ENCODE data around the gene NMNAT2.

The NMNAT2 gene

DNA sequence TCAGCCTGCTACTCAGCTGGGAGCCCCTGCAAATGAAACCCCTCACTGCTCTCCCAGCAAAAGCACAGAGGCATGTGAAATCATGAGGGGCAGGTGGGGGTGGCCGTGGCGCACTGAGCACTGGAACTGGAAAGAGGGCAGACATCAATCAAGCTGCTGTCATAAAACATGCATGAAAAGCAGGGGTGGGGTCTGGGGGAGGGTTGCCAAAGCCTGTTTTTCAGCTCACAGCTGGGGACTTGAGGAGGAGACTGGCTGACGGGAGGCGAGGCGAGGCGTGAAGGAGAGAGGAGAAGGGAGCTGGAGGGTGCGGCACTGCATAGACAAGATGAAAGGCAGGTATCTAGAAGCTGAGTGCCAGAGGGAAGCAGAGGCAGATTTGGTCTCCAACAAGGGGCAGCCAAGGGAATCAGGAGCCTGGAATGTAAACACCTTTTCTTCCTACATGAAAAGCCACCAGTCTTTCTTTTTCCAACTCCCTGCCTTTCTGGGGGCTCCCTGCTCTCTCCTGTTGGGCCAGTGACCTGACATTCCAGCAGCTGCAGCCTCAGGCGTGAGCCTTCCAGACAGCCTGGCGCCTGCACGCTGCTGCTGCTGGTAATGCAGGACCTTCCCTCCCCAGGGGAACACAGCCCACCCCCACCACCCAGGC lies 87.0 kb downstream of the NMNAT2 start:
- no peak overlapping the region for H2AK5ac ChIP-seq (ENCODE audit: low read depth, low read length)
- no peak overlapping the region for H2BK12ac ChIP-seq (ENCODE audit: low read length)
- H3K18ac ChIP-seq (ENCODE audit: low read length): peak overlapping the region; percentile 6
- H3K36me3 ChIP-seq (replicated peaks in 1 of 2; ENCODE audit: control insufficient read depth in 2 of 2, insufficient read depth in 2 of 2, low read length in 2 of 2): no peaks in the 10 kb centered on the region
- no peak overlapping the region for H2BK120ac ChIP-seq (ENCODE audit: low read depth, low read length)
- H3K23ac ChIP-seq (ENCODE audit: low read depth, low read length, poor library complexity): no peak overlapping the region
- peaks cover 12 to 26% of the 10 kb centered on the region in 2 donors for H3K4me1 ChIP-seq (ENCODE audit: control insufficient read depth in 2 of 2, insufficient read depth in 1 of 2, low read depth in 1 of 2, low read length in 2 of 2)
- H3K9ac ChIP-seq (ENCODE audit: low read depth, low read length, poor library complexity): no peak overlapping the region
- DNase-seq (ENCODE audit: low spot score): peak; percentile 26
- peak overlapping the region; percentile 30 for H3K27ac ChIP-seq (replicated peaks; ENCODE audit: low read length)
- H2BK5ac ChIP-seq (ENCODE audit: low read length): peak overlapping the region; percentile 9
- no peak overlapping the region for H3K14ac ChIP-seq (ENCODE audit: low read length)
- no peaks in the 10 kb centered on the region for H3K79me1 ChIP-seq (ENCODE audit: low read depth, low read length)
- no CpG with 5 or more reads among the region's 10 CpGs for WGBS, 2 donors (ENCODE audit: extremely low coverage in 2 of 2, insufficient read length in 2 of 2, insufficient replicate concordance in 1 of 2)
- H3K4me3 ChIP-seq (ENCODE audit: low read length in 2 of 2): no peak overlapping the region
- H3K27me3 ChIP-seq (ENCODE audit: control insufficient read depth in 3 of 3, insufficient read depth in 3 of 3, low read depth in 1 of 3, low read length in 3 of 3): no peaks in the 10 kb centered on the region
- H2BK15ac ChIP-seq (ENCODE audit: low read length): no peak overlapping the region
- H3K9me3 ChIP-seq (replicated peaks in 1 of 2; ENCODE audit: control insufficient read depth in 2 of 2, insufficient read depth in 1 of 2, low read depth in 1 of 2, low read length in 2 of 2): no peaks in the 10 kb centered on the region
- H4K91ac ChIP-seq (ENCODE audit: low read depth, low read length, poor library complexity): no peak overlapping the region
- H3K4me2 ChIP-seq (ENCODE audit: insufficient read depth, low read length, poor library complexity, severe bottlenecking): peak overlapping the region; percentile 28
- no peak overlapping the region for H4K8ac ChIP-seq (ENCODE audit: low read depth, low read length)
- peak overlapping the region; percentile 60 for H2AFZ ChIP-seq (ENCODE audit: low read length)
- H3K4ac ChIP-seq (ENCODE audit: low read length): no peak overlapping the region

- Histone ChIP-seq H2BK5ac (ENCODE audit: low read length) (no peak overlapping the region), H3K4ac (ENCODE audit: low read length) (no peak overlapping the region), H3K4me3 (ENCODE audit: low read length in 2 of 2) (no peak overlapping the region), H3K79me1 (ENCODE audit: low read depth, low read length) (no peaks in the 10 kb centered on the region), H2AK5ac (ENCODE audit: low read depth, low read length) (no peak overlapping the region), H2AFZ (ENCODE audit: low read length) (no peak overlapping the region), H3K9me3 (replicated peaks in 1 of 2; ENCODE audit: control insufficient read depth in 2 of 2, insufficient read depth in 1 of 2, low read depth in 1 of 2, low read length in 2 of 2) (no peaks in the 10 kb centered on the region), H3K23ac (ENCODE audit: low read depth, low read length, poor library complexity) (no peak overlapping the region), H2BK120ac (ENCODE audit: low read depth, low read length) (no peak overlapping the region), H3K36me3 (replicated peaks in 1 of 2; ENCODE audit: control insufficient read depth in 2 of 2, insufficient read depth in 2 of 2, low read length in 2 of 2) (no peaks in the 10 kb centered on the region), H3K14ac (ENCODE audit: low read length) (no peak overlapping the region), H3K9ac (ENCODE audit: low read depth, low read length, poor library complexity) (no peak overlapping the region), H3K18ac (ENCODE audit: low read length) (peak overlapping the region; percentile 82), H4K91ac (ENCODE audit: low read depth, low read length, poor library complexity) (no peak overlapping the region), H2BK15ac (ENCODE audit: low read length) (no peak overlapping the region), H3K27me3 (ENCODE audit: control insufficient read depth in 3 of 3, insufficient read depth in 3 of 3, low read depth in 1 of 3, low read length in 3 of 3) (no peaks in the 10 kb centered on the region), H3K4me2 (ENCODE audit: insufficient read depth, low read length, poor library complexity, severe bottlenecking) (no peak overlapping the region), H2BK12ac (ENCODE audit: low read length) (no peak overlapping the region), H4K8ac (ENCODE audit: low read depth, low read length) (no peak overlapping the region), H3K4me1 (ENCODE audit: control insufficient read depth in 2 of 2, insufficient read depth in 1 of 2, low read depth in 1 of 2, low read length in 2 of 2) (peaks cover 12 to 26% of the 10 kb centered on the region in 2 donors), H3K27ac (replicated peaks; ENCODE audit: low read length) (no peak overlapping the region)
- WGBS, 2 donors (ENCODE audit: extremely low coverage in 2 of 2, insufficient read length in 2 of 2, insufficient replicate concordance in 1 of 2): no CpG with 5 or more reads among the region's 4 CpGs
- no peak for DNase-seq (ENCODE audit: low spot score)
Measured at GRCh38 chr1:183330335-183330734, 87.8 kb downstream of the NMNAT2 start.

DNA sequence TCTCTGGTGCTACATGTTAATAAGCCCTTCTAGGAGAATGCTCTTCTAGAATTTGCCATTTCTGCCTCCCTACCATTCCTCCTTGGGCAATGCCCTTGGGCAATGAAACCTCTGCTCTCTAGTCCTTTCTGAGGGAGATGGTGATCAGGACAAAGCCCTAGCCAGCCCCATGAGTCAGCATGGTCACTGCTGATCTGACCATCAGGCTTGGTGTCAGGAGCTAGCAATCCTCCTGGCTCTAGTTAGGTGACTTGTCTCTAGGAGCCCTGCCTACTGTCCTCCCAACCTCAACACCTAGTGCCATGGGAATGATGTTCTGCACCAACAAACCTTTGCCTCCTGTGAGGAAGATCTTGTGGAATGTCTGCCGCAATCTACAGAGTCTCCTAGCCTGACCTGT lies 89.8 kb downstream of the NMNAT2 start:
- H3K79me1 ChIP-seq (ENCODE audit: low read depth, low read length): no peaks in the 10 kb centered on the region
- WGBS, 2 donors (ENCODE audit: extremely low coverage in 2 of 2, insufficient read length in 2 of 2, insufficient replicate concordance in 1 of 2): no CpG with 5 or more reads among the region's 1 CpG

DNA sequence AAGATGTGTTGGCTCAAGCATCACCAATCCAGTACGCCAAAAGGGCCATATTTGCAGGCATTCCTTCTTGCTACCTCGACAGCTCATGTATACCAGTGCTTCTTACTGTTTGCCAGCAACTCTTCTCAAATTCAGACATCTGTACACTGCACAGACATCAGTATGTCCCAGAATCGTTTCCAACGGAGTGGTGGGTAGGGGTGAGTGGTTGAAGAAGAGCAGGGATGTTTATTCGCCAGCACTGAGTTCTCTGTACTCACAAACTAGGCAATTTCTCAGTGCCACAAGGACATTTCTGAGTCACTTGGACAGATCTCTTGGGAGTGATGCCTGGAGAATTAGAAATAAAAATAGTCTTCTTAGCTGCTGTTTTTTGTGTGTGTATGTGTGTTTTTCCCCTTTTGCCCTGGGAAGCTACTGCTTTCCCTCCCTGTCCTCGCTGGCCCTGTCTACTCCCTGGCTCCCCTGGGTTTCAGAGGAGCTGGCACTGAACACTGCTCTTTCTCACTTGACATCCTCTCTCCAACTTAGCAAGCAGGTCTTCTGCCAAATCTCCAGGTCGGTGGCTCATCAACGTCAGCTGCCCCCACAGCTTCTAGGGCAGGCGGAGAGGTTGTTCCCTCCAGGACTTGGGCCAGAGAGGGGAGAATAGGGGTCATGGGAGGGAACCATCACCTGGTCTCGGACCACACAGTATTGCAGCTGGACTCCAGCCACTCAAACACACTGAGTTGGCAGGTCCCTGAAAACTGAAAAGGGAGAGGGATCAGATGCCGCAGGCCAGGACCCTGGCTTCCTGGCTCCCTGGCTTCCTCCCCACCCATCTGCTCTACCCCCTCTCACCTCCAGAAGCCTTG lies 90.5 kb downstream of the NMNAT2 start:
- H4K91ac ChIP-seq (ENCODE audit: low read depth, low read length, poor library complexity): no peak overlapping the region
- no peak overlapping the region for H2BK5ac ChIP-seq (ENCODE audit: low read length)
- DNase-seq (ENCODE audit: low spot score): no peak
- no peak overlapping the region for H2AK5ac ChIP-seq (ENCODE audit: low read depth, low read length)
- H2BK12ac ChIP-seq (ENCODE audit: low read length): no peak overlapping the region
- H3K4me3 ChIP-seq (ENCODE audit: low read length in 2 of 2): no peak overlapping the region
- no peaks in the 10 kb centered on the region for H3K79me1 ChIP-seq (ENCODE audit: low read depth, low read length)
- H3K9me3 ChIP-seq (replicated peaks in 1 of 2; ENCODE audit: control insufficient read depth in 2 of 2, insufficient read depth in 1 of 2, low read depth in 1 of 2, low read length in 2 of 2): no peaks in the 10 kb centered on the region
- no peak overlapping the region for H2AFZ ChIP-seq (ENCODE audit: low read length)
- no peak overlapping the region for H3K4ac ChIP-seq (ENCODE audit: low read length)
- H3K4me2 ChIP-seq (ENCODE audit: insufficient read depth, low read length, poor library complexity, severe bottlenecking): no peak overlapping the region
- H3K18ac ChIP-seq (ENCODE audit: low read length): peak overlapping the region; percentile 39
- no peak overlapping the region for H3K14ac ChIP-seq (ENCODE audit: low read length)
- H4K8ac ChIP-seq (ENCODE audit: low read depth, low read length): no peak overlapping the region
- no CpG with 5 or more reads among the region's 11 CpGs for WGBS, 2 donors (ENCODE audit: extremely low coverage in 2 of 2, insufficient read length in 2 of 2, insufficient replicate concordance in 1 of 2)
- H3K23ac ChIP-seq (ENCODE audit: low read depth, low read length, poor library complexity): no peak overlapping the region
- H3K9ac ChIP-seq (ENCODE audit: low read depth, low read length, poor library complexity): no peak overlapping the region
- H2BK120ac ChIP-seq (ENCODE audit: low read depth, low read length): peak overlapping the region; percentile 6
- H2BK15ac ChIP-seq (ENCODE audit: low read length): peak overlapping the region; percentile 23
- H3K36me3 ChIP-seq (replicated peaks in 1 of 2; ENCODE audit: control insufficient read depth in 2 of 2, insufficient read depth in 2 of 2, low read length in 2 of 2): no peaks in the 10 kb centered on the region
- H3K27ac ChIP-seq (replicated peaks; ENCODE audit: low read length): no peak overlapping the region
- no peaks in the 10 kb centered on the region for H3K27me3 ChIP-seq (ENCODE audit: control insufficient read depth in 3 of 3, insufficient read depth in 3 of 3, low read depth in 1 of 3, low read length in 3 of 3)
- H3K4me1 ChIP-seq (ENCODE audit: control insufficient read depth in 2 of 2, insufficient read depth in 1 of 2, low read depth in 1 of 2, low read length in 2 of 2): peaks cover 12 to 24% of the 10 kb centered on the region in 2 donors

More for the DNA sequence above, 89.8 kb downstream of the NMNAT2 start:
- no peaks in the 10 kb centered on the region for H3K9me3 ChIP-seq (replicated peaks in 1 of 2; ENCODE audit: control insufficient read depth in 2 of 2, insufficient read depth in 1 of 2, low read depth in 1 of 2, low read length in 2 of 2)
- H3K9ac ChIP-seq (ENCODE audit: low read depth, low read length, poor library complexity): no peak overlapping the region
- H2BK120ac ChIP-seq (ENCODE audit: low read depth, low read length): no peak overlapping the region
- no peak overlapping the region for H3K27ac ChIP-seq (replicated peaks; ENCODE audit: low read length)
- DNase-seq (ENCODE audit: low spot score): no peak
- H3K23ac ChIP-seq (ENCODE audit: low read depth, low read length, poor library complexity): no peak overlapping the region
- H3K4me1 ChIP-seq (ENCODE audit: control insufficient read depth in 2 of 2, insufficient read depth in 1 of 2, low read depth in 1 of 2, low read length in 2 of 2): peaks cover 12 to 24% of the 10 kb centered on the region in 2 donors
- no peak overlapping the region for H4K8ac ChIP-seq (ENCODE audit: low read depth, low read length)
- no peak overlapping the region for H2BK15ac ChIP-seq (ENCODE audit: low read length)
- H3K14ac ChIP-seq (ENCODE audit: low read length): no peak overlapping the region
- no peak overlapping the region for H3K4ac ChIP-seq (ENCODE audit: low read length)
- no peak overlapping the region for H3K4me2 ChIP-seq (ENCODE audit: insufficient read depth, low read length, poor library complexity, severe bottlenecking)
- no peaks in the 10 kb centered on the region for H3K36me3 ChIP-seq (replicated peaks in 1 of 2; ENCODE audit: control insufficient read depth in 2 of 2, insufficient read depth in 2 of 2, low read length in 2 of 2)
- H2AK5ac ChIP-seq (ENCODE audit: low read depth, low read length): no peak overlapping the region
- H4K91ac ChIP-seq (ENCODE audit: low read depth, low read length, poor library complexity): no peak overlapping the region
- H3K4me3 ChIP-seq (ENCODE audit: low read length in 2 of 2): no peak overlapping the region
- H3K27me3 ChIP-seq (ENCODE audit: control insufficient read depth in 3 of 3, insufficient read depth in 3 of 3, low read depth in 1 of 3, low read length in 3 of 3): no peaks in the 10 kb centered on the region
- no peak overlapping the region for H2BK5ac ChIP-seq (ENCODE audit: low read length)
- no peak overlapping the region for H2BK12ac ChIP-seq (ENCODE audit: low read length)
- no peak overlapping the region for H2AFZ ChIP-seq (ENCODE audit: low read length)
- no peak overlapping the region for H3K18ac ChIP-seq (ENCODE audit: low read length)
